Smooth muscle cell (in vitro differentiated cells): Measurements from ENCODE around the gene WSCD2. TPM values are rescaled to one million over a fixed set of nuclear protein-coding genes. Genes with fewer than 3 reads are reported as not detected.

Experiments used
- DNase-seq: peaks from one replicate; lab custom pipeline; 2025; ENCODE audit not compliant: unreplicated experiment; lab: John Stamatoyannopoulos, UW
- H2AFZ ChIP-seq: fragments of 200-600 bp; sonication (generic); 2 replicates; pipeline ENCODE4 v1.6.0; 2016; ENCODE audit warnings: antibody characterized with exemption, low read depth, mild to moderate bottlenecking
- H3F3A ChIP-seq: fragments of 200-600 bp; sonication (generic); 2 replicates; pipeline ENCODE4 v1.6.0; 2017; ENCODE audit warnings: antibody characterized with exemption, low read depth
- H3K27ac ChIP-seq: fragments of 200-600 bp; sonication (generic); 2 replicates; pipeline ENCODE4 v1.5.1; 2016; ENCODE audit warnings: low read depth, mild to moderate bottlenecking
- H3K27me3 ChIP-seq: fragments of 200-600 bp; sonication (generic); 2 replicates; pipeline ENCODE4 v1.6.1; 2016; ENCODE audit warnings: low read depth, mild to moderate bottlenecking
- H3K36me3 ChIP-seq: fragments of 200-600 bp; sonication (generic); 2 replicates; pipeline ENCODE4 v1.5.1; 2016; ENCODE audit warnings: low read depth
- H3K4me1 ChIP-seq: fragments of 200-600 bp; sonication (generic); 2 replicates; pipeline ENCODE4 v1.5.1; 2016; ENCODE audit warnings: low read depth
- H3K4me2 ChIP-seq: fragments of 200-600 bp; sonication (generic); 2 replicates; pipeline ENCODE4 v1.6.0; 2016; ENCODE audit warnings: mild to moderate bottlenecking
- H3K4me3 ChIP-seq: fragments of 200-600 bp; sonication (generic); 2 replicates; pipeline ENCODE4 v1.5.1; 2016; ENCODE audit warnings: mild to moderate bottlenecking
- H3K79me2 ChIP-seq: fragments of 200-600 bp; sonication (generic); 2 replicates; pipeline ENCODE4 v1.6.0; 2016; ENCODE audit warnings: low read depth, mild to moderate bottlenecking
- H3K9ac ChIP-seq: fragments of 200-600 bp; sonication (generic); 2 replicates; pipeline ENCODE4 v1.6.0; 2016; ENCODE audit warnings: low read depth
- H3K9me3 ChIP-seq: fragments of 200-600 bp; sonication (generic); replicated peaks from 2 replicates; pipeline ENCODE4 v1.5.1; 2016; ENCODE audit warnings: low read depth
- H4K20me1 ChIP-seq: fragments of 200-600 bp; sonication (generic); 2 replicates; pipeline ENCODE4 v1.6.0; 2016; ENCODE audit warnings: low read depth
- CTCF ChIP-seq: fragments of 200-600 bp; sonication (generic); IDR thresholded peaks from 2 replicates; pipeline ENCODE4 v1.5.1; 2017; ENCODE audit warnings: borderline replicate concordance, mild to moderate bottlenecking, antibody characterized with exemption; ENCODE audit not compliant: insufficient read depth, poor library complexity, severe bottlenecking
- WGBS: methylation state at CpG from one replicate; pipeline ENCODE4 v1.1.7; 2016; ENCODE audit warnings: low lambda C conversion rate; 5-methylcytosine and 5-hydroxymethylcytosine counted together
- polyA plus RNA-seq: library from polyadenylated mRNA; unstranded; fragments of >200 nt; fragmentation: Nextera tagmentation; extraction: Ambion mirVana; gene quantifications from 2 replicates; pipeline ENCODE4 v1.2.1, GENCODE V29; 2016
- total RNA-seq: library from RNA; depleted of rRNA; stranded (reverse); fragments of >200 nt; gene quantifications from 2 replicates; pipeline ENCODE4 v1.2.3, GENCODE V29; 2014

The WSCD2 gene
- total and polyA plus RNA-seq, 2 experiments from 2014 or later: 0.13 TPM

GRCh38 chr12:108267450-108267849 is 138.4 kb downstream of the WSCD2 start:
- Histone ChIP-seq H2AFZ (no peak overlapping the region), H3K9ac (no peak overlapping the region), H3K27ac (no peak overlapping the region), H3F3A (no peaks in the 10 kb centered on the region), H3K4me2 (no peak overlapping the region), H3K27me3 (peaks cover 8% of the 10 kb centered on the region), H3K4me3 (no peak overlapping the region), H4K20me1 (no peaks in the 10 kb centered on the region), H3K4me1 (peaks cover 8% of the 10 kb centered on the region), H3K36me3 (no peaks in the 10 kb centered on the region), H3K9me3 (no peaks in the 10 kb centered on the region), H3K79me2 (no peaks in the 10 kb centered on the region)
- DNase-seq: no peak
- TF ChIP-seq CTCF: no peak
- 64% methylated on average over 4 of the region's 4 CpGs for WGBS

DNA sequence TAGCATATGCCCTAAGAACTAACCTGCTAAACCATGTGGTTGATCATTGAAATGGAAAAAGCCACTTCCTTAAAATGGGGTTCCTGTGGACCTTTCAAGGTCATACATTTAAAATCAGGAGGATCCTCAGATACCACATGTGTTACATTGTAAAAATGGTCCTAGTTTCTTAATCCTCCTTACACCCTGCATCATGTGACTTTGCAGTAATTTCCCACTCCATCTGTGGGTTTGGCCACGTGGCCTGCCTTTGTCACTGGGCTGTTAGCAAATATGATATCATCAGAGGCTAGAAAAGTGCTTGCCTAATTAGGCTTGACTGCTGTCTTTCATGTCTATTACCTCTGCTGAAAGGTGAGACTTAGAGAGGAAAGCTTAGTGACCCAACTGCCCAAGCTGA is 139.3 kb downstream of the WSCD2 start:
- TF ChIP-seq CTCF: no peak
- Histone ChIP-seq H3K9ac (no peak overlapping the region), H3K4me3 (no peak overlapping the region), H3K27me3 (peaks cover 8% of the 10 kb centered on the region), H3K79me2 (no peaks in the 10 kb centered on the region), H4K20me1 (no peaks in the 10 kb centered on the region), H3K36me3 (no peaks in the 10 kb centered on the region), H3K27ac (no peak overlapping the region), H3K9me3 (no peaks in the 10 kb centered on the region), H3K4me2 (no peak overlapping the region), H2AFZ (no peak overlapping the region), H3K4me1 (peaks cover 8% of the 10 kb centered on the region), H3F3A (no peaks in the 10 kb centered on the region)
- no peak for DNase-seq
- WGBS: 35% methylated on average over 1 of the region's 1 CpG

DNA sequence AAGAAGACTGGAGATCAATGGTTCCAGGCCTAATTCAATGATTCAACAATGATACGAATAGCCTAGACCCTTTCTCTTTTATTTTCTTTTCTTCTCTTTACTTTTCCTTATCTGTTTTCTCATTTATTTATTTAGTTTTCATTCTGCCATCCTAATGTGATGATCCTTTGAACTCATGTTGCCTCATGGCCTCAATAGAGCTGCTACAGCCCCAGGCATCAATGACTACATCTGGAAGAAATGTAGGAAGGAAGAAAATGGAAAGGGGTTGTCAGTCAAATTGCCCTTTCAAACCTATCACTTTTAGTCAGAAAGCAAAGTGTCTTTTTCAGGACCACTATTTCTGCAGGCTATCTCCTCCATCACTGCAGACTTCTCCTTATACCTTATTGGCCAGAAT is 140.1 kb downstream of the WSCD2 start:
- no peak overlapping the region for H3K4me2 ChIP-seq
- H3K4me1 ChIP-seq: peaks cover 8% of the 10 kb centered on the region
- H3K79me2 ChIP-seq: no peaks in the 10 kb centered on the region
- no peak overlapping the region for H3K9ac ChIP-seq
- H4K20me1 ChIP-seq: no peaks in the 10 kb centered on the region
- WGBS: 96% methylated on average over 1 of the region's 1 CpG
- H3F3A ChIP-seq: no peaks in the 10 kb centered on the region
- no peak for TF ChIP-seq CTCF
- peaks cover 8% of the 10 kb centered on the region for H3K27me3 ChIP-seq
- H3K27ac ChIP-seq: no peak overlapping the region
- H3K9me3 ChIP-seq: no peaks in the 10 kb centered on the region
- no peak overlapping the region for H3K4me3 ChIP-seq
- no peak overlapping the region for H2AFZ ChIP-seq
- no peaks in the 10 kb centered on the region for H3K36me3 ChIP-seq
- no peak for DNase-seq

- Histone ChIP-seq H3K4me3 (no peak overlapping the region), H3K4me2 (no peak overlapping the region), H3K9ac (no peak overlapping the region), H4K20me1 (no peaks in the 10 kb centered on the region), H3F3A (no peaks in the 10 kb centered on the region), H3K9me3 (no peaks in the 10 kb centered on the region), H3K27ac (no peak overlapping the region), H3K36me3 (no peaks in the 10 kb centered on the region), H3K79me2 (no peaks in the 10 kb centered on the region), H2AFZ (no peak overlapping the region), H3K27me3 (peaks cover 8% of the 10 kb centered on the region), H3K4me1 (peaks cover 8% of the 10 kb centered on the region)
- 58% methylated on average over 2 of the region's 2 CpGs for WGBS
- TF ChIP-seq CTCF: no peak
- no peak for DNase-seq
Observed at GRCh38 chr12:108270035-108270848, 141.2 kb downstream of the WSCD2 start.
